Activated T-cell treated with anti-CD3 and anti-CD28 coated beads, Interleukin-2, amount 50 U/mL, for 48 hours (primary cell): Measurements from ENCODE around the gene MAPK11.

Experiments used
- DNase-seq, 2 experiments: peaks; one replicate each; pipeline ENCODE4 v3.0.0-alpha.2; 2020

The MAPK11 gene

GRCh38 chr22:50269970-50270665, at the start of gene MAPK11:
Gene MAPK11, minus strand, starts transcription at chr22:50270380. Its CDS starts 88 bp downstream, at chr22:50270292.
- peak; percentile 64 to 77 for DNase-seq

- DNase-seq, result no peak
Measured at GRCh38 chr22:50319503-50319951, 49.3 kb upstream of the MAPK11 start.

- DNase-seq, result no peak
Measured at GRCh38 chr22:50318698-50319411, 48.7 kb upstream of the MAPK11 start.

GRCh38 chr22:50318356-50318697, 48.1 kb upstream of the MAPK11 start:
- DNase-seq, result no peak

- no peak for DNase-seq
Measured at GRCh38 chr22:50317674-50318073, 47.5 kb upstream of the MAPK11 start.

GRCh38 chr22:50317178-50317577, 47.0 kb upstream of the MAPK11 start:
- DNase-seq, result no peak

- DNase-seq, result no peak
Measured at GRCh38 chr22:50316114-50317065, 46.2 kb upstream of the MAPK11 start.

- no peak for DNase-seq
Measured at GRCh38 chr22:50315289-50316113, 45.3 kb upstream of the MAPK11 start.

GRCh38 chr22:50314455-50315288, 44.5 kb upstream of the MAPK11 start:
- peak; percentile 85 to 89 for DNase-seq

- DNase-seq, result no peak
Measured at GRCh38 chr22:50314081-50314454, 43.9 kb upstream of the MAPK11 start.

- no peak for DNase-seq
Measured at GRCh38 chr22:50313600-50313999, 43.4 kb upstream of the MAPK11 start.

GRCh38 chr22:50313021-50313420, 42.8 kb upstream of the MAPK11 start:
- DNase-seq, result no peak

- no peak for DNase-seq
Measured at GRCh38 chr22:50312371-50312770, 42.2 kb upstream of the MAPK11 start.

GRCh38 chr22:50311606-50312351, 41.6 kb upstream of the MAPK11 start:
- DNase-seq, result no peak

GRCh38 chr22:50310949-50311444, 40.8 kb upstream of the MAPK11 start:
- no peak for DNase-seq

- no peak for DNase-seq
Measured at GRCh38 chr22:50310031-50310722, 40.0 kb upstream of the MAPK11 start.

- DNase-seq, result no peak
Measured at GRCh38 chr22:50309601-50309991, 39.4 kb upstream of the MAPK11 start.

- DNase-seq, result no peak
Measured at GRCh38 chr22:50308986-50309600, 38.9 kb upstream of the MAPK11 start.

GRCh38 chr22:50308597-50308935, 38.4 kb upstream of the MAPK11 start:
- DNase-seq, result no peak
